HepG2 (cell line): ENCODE measurements around the gene ABT1. TPM values are rescaled to one million over a fixed set of nuclear protein-coding genes. Genes with fewer than 3 reads are reported as not detected.

Experiments used
- AKAP8 ChIP-seq: sonication (generic); formaldehyde crosslinking; IDR thresholded peaks from 2 replicates; pipeline ENCODE4 v1.5.1; 2020; ENCODE audit warnings: mild to moderate bottlenecking, missing genetic modification reagents
- IRF9 ChIP-seq: sonication (generic); formaldehyde crosslinking; IDR thresholded peaks from 2 replicates; pipeline ENCODE4 v1.8.0; 2022; ENCODE audit warnings: missing genetic modification reagents, mild to moderate bottlenecking, borderline replicate concordance
- MAFK ChIP-seq, 2 experiments: IDR thresholded peaks in 1 of 2; conservative IDR thresholded peaks in 1 of 2; 2 replicates each; pipeline ENCODE4 v1.6.1; 2011; ENCODE audit warnings: improper control_type of control experiment in 2 of 2, low read length in 2 of 2
- MTERF4 ChIP-seq: sonication (generic); formaldehyde crosslinking; IDR thresholded peaks from 2 replicates; pipeline ENCODE4 v1.8.0; 2023; ENCODE audit warnings: mild to moderate bottlenecking, missing genetic modification reagents
- ZC3H13 ChIP-seq: sonication (generic); formaldehyde crosslinking; IDR thresholded peaks from 2 replicates; pipeline ENCODE4 v1.8.1; 2023; ENCODE audit warnings: mild to moderate bottlenecking, missing genetic modification reagents, moderate library complexity
- ZFAT ChIP-seq: sonication (generic); formaldehyde crosslinking; conservative IDR thresholded peaks from 2 replicates; pipeline ENCODE4 v1.8.1; 2023; ENCODE audit warnings: missing genetic modification reagents, inconsistent platforms
- ZFP1 ChIP-seq: IDR thresholded peaks from 2 replicates; pipeline ENCODE4 v1.6.1; 2016
- ZNF234 ChIP-seq: sonication (generic); formaldehyde crosslinking; conservative IDR thresholded peaks from 2 replicates; pipeline ENCODE4 v1.5.1; 2020; ENCODE audit warnings: mild to moderate bottlenecking, missing genetic modification reagents
- ZNF280D ChIP-seq: sonication (generic); formaldehyde crosslinking; IDR thresholded peaks from 2 replicates; pipeline ENCODE4 v1.5.1; 2020; ENCODE audit warnings: mild to moderate bottlenecking, missing genetic modification reagents
- ZNF451 ChIP-seq: sonication (generic); formaldehyde crosslinking; IDR thresholded peaks from 2 replicates; pipeline ENCODE4 v1.5.0; 2020; ENCODE audit warnings: mild to moderate bottlenecking, missing genetic modification reagents
- ZNF83 ChIP-seq: sonication (generic); formaldehyde crosslinking; IDR thresholded peaks from 2 replicates; pipeline ENCODE4 v1.4.0; 2020; ENCODE audit warnings: missing genetic modification reagents, mild to moderate bottlenecking, borderline replicate concordance
- ZZZ3 ChIP-seq: sonication (generic); formaldehyde crosslinking; IDR thresholded peaks from 2 replicates; pipeline ENCODE4 v1.4.0; 2020; ENCODE audit warnings: missing genetic modification reagents, mild to moderate bottlenecking, borderline replicate concordance
- polyA plus RNA-seq, 8 experiments: library from polyadenylated mRNA; depleted of rRNA in 3 of 8; stranded (reverse) in 7 of 8; unstranded in 1 of 8; fragments of >200 nt; fragmentation: Illumina TruSeq in 4 of 8; extraction: Trizol in 4 of 8; gene quantifications; 2 replicates each; pipeline versions ENCODE4 v1.2.1 to v1.2.3, GENCODE V29; 2011 to 2016; ENCODE audit warnings: low read depth in 4 of 8, missing spikeins in 1 of 8, mixed read lengths in 1 of 8; ENCODE audit not compliant: insufficient read depth in 1 of 8
- total RNA-seq, 5 experiments: library from RNA; depleted of rRNA; stranded (reverse); fragments of >200 nt; fragmentation: Illumina TruSeq; extraction: Trizol; gene quantifications; 2 replicates each; pipeline ENCODE4 v1.2.3, GENCODE V29; 2016; ENCODE audit warnings: low read depth in 1 of 5

ABT1 gene
- total and polyA plus RNA-seq, 2 of the 13 experiments (the other 11 are each of a cell fraction or from before 2014, with no cell fraction given) = 38.4 TPM

GRCh38 chr6:26613689-26614683 lies 17.2 kb downstream of the ABT1 start (continued):
- TF ChIP-seq ZNF280D (CRISPR knock-in tag) (no peak), ZNF83 (peak; percentile 44; the same call in 1 of the 2 replicates), ZFP1 (CRISPR knock-in tag) (no peak), AKAP8 (no peak), ZNF451 (CRISPR knock-in tag) (no peak), ZNF234 (CRISPR knock-in tag) (0 out of 2 replicates have a peak, but pooled peaks have one; percentile 46), MTERF4 (CRISPR knock-in tag) (peak; percentile 34; the same call in 1 of the 2 replicates), ZC3H13 (CRISPR knock-in tag) (no peak), ZFAT (CRISPR knock-in tag) (no peak), IRF9 (CRISPR knock-in tag) (0 out of 2 replicates have a peak, but pooled peaks have one; percentile 22), ZZZ3 (CRISPR knock-in tag) (no peak), MAFK (conservative IDR thresholded peaks at IDR 0.05 in 1 of 2, IDR thresholded peaks at IDR 0.05 in 1 of 2; ENCODE audit: low read length in 2 of 2) (no peak)
